PFSK-1 (cell line): ENCODE measurements around the gene LHB.

ENCODE experiments used
- FOXP2 ChIP-seq: optimal IDR thresholded peaks from 2 replicates; pipeline ENCODE3; 2011; ENCODE audit warnings: borderline replicate concordance, control low read depth, inconsistent platforms; ENCODE audit not compliant: insufficient read depth; ENCODE audit errors: extremely low read length, extremely low read depth
- POLR2AphosphoS5 ChIP-seq: IDR thresholded peaks from 2 replicates; pipeline ENCODE4 v1.6.1; 2012; ENCODE audit warnings: low read depth, mild to moderate bottlenecking, control low read depth, low read length, moderate library complexity
- REST ChIP-seq, 2 experiments: IDR thresholded peaks; 2 replicates each; pipeline versions ENCODE4 v1.6.1 to v1.8.0; 2011 to 2012; ENCODE audit warnings: low read depth in 2 of 2, low read length in 2 of 2, control low read depth in 1 of 2, inconsistent platforms in 1 of 2, mild to moderate bottlenecking in 1 of 2, moderate library complexity in 1 of 2; ENCODE audit not compliant: insufficient read depth in 1 of 2
- SIN3A ChIP-seq: IDR thresholded peaks from 2 replicates; pipeline ENCODE4 v1.6.1; 2012; ENCODE audit warnings: mild to moderate bottlenecking, low read length, moderate library complexity, borderline replicate concordance; ENCODE audit not compliant: insufficient read depth
- TAF1 ChIP-seq: IDR thresholded peaks from 2 replicates; pipeline ENCODE4 v1.6.1; 2012; ENCODE audit warnings: low read length, control low read depth, borderline replicate concordance; ENCODE audit not compliant: insufficient read depth

Gene LHB

GRCh38 chr19:49022116-49022515 is 5.2 kb upstream of the LHB start:
- no peak for TF ChIP-seq FOXP2
- TF ChIP-seq TAF1 = no peak
- no peak for TF ChIP-seq POLR2AphosphoS5
- TF ChIP-seq REST (IDR thresholded peaks at IDR 0.05; ENCODE audit: insufficient read depth in 1 of 2, low read depth in 2 of 2, low read length in 2 of 2) = no peak

GRCh38 chr19:49020931-49021895 is 4.3 kb upstream of the LHB start:
- TF ChIP-seq TAF1 = peak; percentile 32; the same call in 1 of the 2 replicates
- no peak for TF ChIP-seq REST (IDR thresholded peaks at IDR 0.05; ENCODE audit: insufficient read depth in 1 of 2, low read depth in 2 of 2, low read length in 2 of 2)

- no peak for TF ChIP-seq FOXP2
- TF ChIP-seq TAF1 = no peak
Observed at GRCh38 chr19:49020342-49020741, 3.5 kb upstream of the LHB start.

- TF ChIP-seq SIN3A (no peak), POLR2AphosphoS5 (no peak), REST (IDR thresholded peaks at IDR 0.05; ENCODE audit: insufficient read depth in 1 of 2, low read depth in 2 of 2, low read length in 2 of 2) (no peak), FOXP2 (no peak), TAF1 (no peak)
Observed at GRCh38 chr19:49019242-49019932, 2.5 kb upstream of the LHB start.

GRCh38 chr19:49018388-49019241 is 1.7 kb upstream of the LHB start:
- TF ChIP-seq POLR2AphosphoS5 = 0 out of 2 replicates have a peak, but pooled peaks have one; percentile 20

- TF ChIP-seq POLR2AphosphoS5 (peak; percentile 36), SIN3A (no peak)
Observed at GRCh38 chr19:49017666-49018351, 918 bp upstream of the LHB start.
